HG02884 (cell line): ENCODE data around the gene TNS4.
A peak's percentile ranks its signal among the peaks of the same experiment; 100 is the strongest.

Experiments
- ATAC-seq: cut with Tn5 transposase; IDR thresholded peaks from one replicate; pipeline ENCODE4 v1.9.1; 2021; ENCODE audit warnings: mild to moderate bottlenecking, moderate library complexity; ENCODE audit not compliant: unreplicated experiment

Gene TNS4

GRCh38 chr17:40535924-40536294 lies 34.5 kb upstream of the TNS4 start:
- no peak for ATAC-seq

GRCh38 chr17:40535438-40535837 lies 34.0 kb upstream of the TNS4 start:
- ATAC-seq = no peak

GRCh38 chr17:40534371-40535189 lies 33.2 kb upstream of the TNS4 start:
- no peak for ATAC-seq

- ATAC-seq = no peak
Observed at GRCh38 chr17:40533896-40534295, 32.5 kb upstream of the TNS4 start.

GRCh38 chr17:40532520-40533253 lies 31.3 kb upstream of the TNS4 start:
- no peak for ATAC-seq

- peak; percentile 29 for ATAC-seq
Observed at GRCh38 chr17:40531051-40531991, 29.9 kb upstream of the TNS4 start.

GRCh38 chr17:40530531-40530994 lies 29.1 kb upstream of the TNS4 start:
- ATAC-seq = no peak

GRCh38 chr17:40529991-40530390 lies 28.6 kb upstream of the TNS4 start:
- no peak for ATAC-seq

- ATAC-seq = no peak
Observed at GRCh38 chr17:40528692-40529417, 27.4 kb upstream of the TNS4 start.

GRCh38 chr17:40526668-40527067 lies 25.2 kb upstream of the TNS4 start:
- ATAC-seq = no peak

GRCh38 chr17:40525294-40525693 lies 23.9 kb upstream of the TNS4 start:
- ATAC-seq = no peak

- no peak for ATAC-seq
Observed at GRCh38 chr17:40524243-40524965, 23.0 kb upstream of the TNS4 start.

- no peak for ATAC-seq
Observed at GRCh38 chr17:40522961-40523310, 21.5 kb upstream of the TNS4 start.

GRCh38 chr17:40522250-40522960 lies 21.0 kb upstream of the TNS4 start:
- ATAC-seq = no peak

GRCh38 chr17:40520991-40521453 lies 19.6 kb upstream of the TNS4 start:
- no peak for ATAC-seq

- no peak for ATAC-seq
Observed at GRCh38 chr17:40519089-40519775, 17.8 kb upstream of the TNS4 start.

GRCh38 chr17:40518401-40519088 lies 17.1 kb upstream of the TNS4 start:
- ATAC-seq = no peak

GRCh38 chr17:40517981-40518380 lies 16.6 kb upstream of the TNS4 start:
- ATAC-seq = no peak
